ENCODE measurements around the gene POLL. TPM values are rescaled to one million over a fixed set of nuclear protein-coding genes. Genes with fewer than 3 reads are reported as not detected.

POLL gene
- total RNA-seq (2012; rRNA removed) (6.1 and 6.3 TPM in 2 replicates), polyA plus RNA-seq (2012; rRNA removed) (23.7 TPM in 2 replicates), Bru-seq, nascent RNA (percentile 72 among the genes with signal in this experiment), BruChase-seq, experiment 1, labeled RNA remaining after a 6-hour chase (percentile 81 among the genes with signal in this experiment), BruChase-seq, experiment 2, labeled RNA remaining after a 2-hour chase (percentile 80 among the genes with signal in this experiment)
- polyA plus RNA-seq (2012; cell fraction: cytosol; rRNA removed): 15.7 and 21.1 TPM in 2 replicates
- 57.9 and 115 TPM in 2 replicates for polyA plus RNA-seq (2012; cell fraction: nucleus; rRNA removed; ENCODE audit: low replicate concordance)
- long read RNA-seq, partial matches to known transcripts: 2 of 19 reads
- long read RNA-seq, other reads (novel, unspliced or antisense): 15 of 19 reads

DNA sequence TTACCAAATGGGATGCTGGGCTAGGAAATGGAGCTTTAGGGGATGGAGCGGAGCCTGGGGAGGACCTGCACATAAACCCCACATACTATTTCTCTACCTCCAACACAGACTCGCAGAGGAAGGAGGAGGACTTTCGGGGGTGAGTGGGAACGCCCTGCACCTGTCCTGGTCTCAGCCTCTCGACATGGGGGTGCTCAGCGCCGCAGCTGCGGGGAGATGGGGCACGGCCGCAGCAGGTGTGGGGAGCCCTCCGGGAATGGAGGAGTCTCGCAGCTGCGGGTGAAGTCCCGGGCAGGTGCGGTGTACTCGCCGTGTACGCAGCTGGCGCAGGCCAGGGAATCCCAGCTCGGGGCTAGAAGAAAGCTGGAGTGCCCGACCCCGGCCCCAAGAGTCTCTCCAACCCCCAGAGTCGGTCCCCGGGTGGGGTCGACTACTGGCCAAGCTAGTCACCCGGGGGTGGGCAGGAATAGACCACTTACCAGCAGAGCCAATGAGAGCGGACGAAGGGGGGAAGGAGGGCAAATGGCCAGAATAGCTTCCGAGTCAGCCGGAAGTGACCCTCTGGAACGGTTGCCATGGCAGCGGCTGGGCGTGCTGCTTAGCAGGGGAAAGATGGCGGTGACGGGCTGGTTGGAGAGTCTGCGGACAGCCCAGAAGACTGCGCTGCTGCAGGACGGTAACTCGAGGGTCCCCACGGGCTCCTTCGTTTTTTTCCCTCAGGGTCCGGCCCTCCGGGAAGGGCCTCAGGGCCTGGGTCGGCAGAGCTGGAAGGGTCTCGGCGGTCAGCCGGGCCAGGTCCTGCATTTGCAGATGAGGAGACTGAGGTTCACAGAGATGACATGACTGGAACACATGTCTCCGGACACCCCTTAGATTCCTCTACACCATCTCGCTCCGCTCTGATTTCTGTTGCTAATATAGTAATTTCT lies at the start of gene POLL, which contains the start of gene DPCD:
POLL (minus strand) TSS at position 533 of the 929 bp plus-strand sequence. CDS start 897 bp downstream, outside the sequence.
DPCD (plus strand) TSS at position 597 of the 929 bp plus-strand sequence; CDS start at position 613, 16 bp downstream.
- 0% methylated on average over 20 of the region's 50 CpGs; no CpG with 5 or more reads in 1 of the 2 experiments for WGBS, 2 experiments (ENCODE audit: extremely low coverage in 2 of 2, insufficient read length in 1 of 2)
- Histone ChIP-seq H4K8ac (ENCODE audit: low read depth in 2 of 2, low read length in 2 of 2) (peak within 1 kb of the TSS; percentile 89 to 93), H2BK15ac (ENCODE audit: low read depth, low read length) (no peak within 1 kb of the TSS), H3K27me3 (ENCODE audit: control insufficient read depth, insufficient read depth, low read length) (no peaks in the 10 kb centered on the region), H2AK5ac (ENCODE audit: low read depth, low read length) (peak within 1 kb of the TSS; percentile 57), H3K4me2 (ENCODE audit: low read depth, low read length) (peak within 1 kb of the TSS; percentile 95), H3K18ac (ENCODE audit: low read depth, low read length) (no peak within 1 kb of the TSS), H3K79me1 (ENCODE audit: low read depth in 1 of 2, low read length in 2 of 2) (peaks cover 24 to 41% of the 10 kb centered on the region in 2 experiments), H2BK5ac (ENCODE audit: low read depth, low read length, poor library complexity, severe bottlenecking) (peak within 1 kb of the TSS; percentile 2), H2AK9ac (replicated peaks; ENCODE audit: low read depth, low read length, poor library complexity) (peak within 1 kb of the TSS; percentile 97), H3K4me3 (ENCODE audit: insufficient read depth, low read depth, low read length) (peak within 1 kb of the TSS; percentile 81), H3K9ac (ENCODE audit: low read depth, low read length) (peak within 1 kb of the TSS; percentile 68), H3K27ac (ENCODE audit: insufficient read depth, low read length) (peak within 1 kb of the TSS; percentile 45), H4K5ac (ENCODE audit: low read depth, low read length) (peak within 1 kb of the TSS; percentile 36), H3K4ac (ENCODE audit: low read depth, low read length) (peak within 1 kb of the TSS; percentile 73), H3K14ac (replicated peaks; ENCODE audit: low read depth, low read length) (peak within 1 kb of the TSS; percentile 75), H4K91ac (ENCODE audit: insufficient read depth, low read depth, low read length) (peak within 1 kb of the TSS; percentile 43), H2AFZ (replicated peaks; ENCODE audit: low read length, poor library complexity) (peak within 1 kb of the TSS; percentile 95), H3K9me3 (ENCODE audit: control insufficient read depth, insufficient read depth, low read length) (no peaks in the 10 kb centered on the region), H3K9me1 (ENCODE audit: insufficient read depth, low read length) (peaks cover 11% of the 10 kb centered on the region), H4K20me1 (ENCODE audit: insufficient read depth, low read length) (no peaks in the 10 kb centered on the region), H2BK120ac (ENCODE audit: low read depth, low read length) (no peak within 1 kb of the TSS), H3K4me1 (ENCODE audit: control insufficient read depth, insufficient read depth, low read length) (peaks cover 6% of the 10 kb centered on the region), H2BK20ac (ENCODE audit: low read depth, low read length) (no peak within 1 kb of the TSS), H3K23ac (ENCODE audit: low read depth, low read length) (peak within 1 kb of the TSS; percentile 83), H3K36me3 (ENCODE audit: control insufficient read depth, insufficient read depth, low read length) (peaks cover 15% of the 10 kb centered on the region; the same call in 1 of the 2 replicates), H3K56ac (ENCODE audit: extremely low read depth, insufficient read depth, low read length) (peak within 1 kb of the TSS; percentile 50)
- POLR2A ChIA-PET (ENCODE audit: unreplicated experiment): interaction anchor here (0.5 kb wide), 1 partner anchor 229 kb away, joined by 8 read pairs; no protein-coding TSS in a partner anchor
- intact Hi-C loops (cut with micrococcal nuclease): no loop called here
- peak; percentile 93 for DNase-seq
- no peak for TF ChIP-seq NFE2L2 (IDR thresholded peaks at IDR 0.05; ENCODE audit: low read depth, low read length)
- no peak for TF ChIP-seq BHLHE40 (IDR thresholded peaks at IDR 0.05; ENCODE audit: low read depth, low read length)
- TF ChIP-seq CEBPB (IDR thresholded peaks at IDR 0.05; ENCODE audit: low read depth, low read length): no peak
- no peak for TF ChIP-seq RCOR1 (IDR thresholded peaks at IDR 0.05; ENCODE audit: insufficient replicate concordance, low read length)
- peak; percentile 65; the same call in 1 of the 2 replicates for TF ChIP-seq MXI1 (IDR thresholded peaks at IDR 0.05; ENCODE audit: borderline replicate concordance, low read depth, low read length)
- peak; percentile 65; the same call in 1 of the 2 replicates for TF ChIP-seq MAZ (IDR thresholded peaks at IDR 0.05; ENCODE audit: borderline replicate concordance, low read depth, low read length)
- in situ Hi-C loops (cut with MboI; ENCODE audit: low sequenced_read_pairs): no loop called here
- BruUV-seq (replicated peaks): TSS peak; percentile 22
- dilution Hi-C loops (cut with HindIII; ENCODE audit: low sequenced_read_pairs, unreplicated experiment): no loop called here
- ATAC-seq (ENCODE audit: low read depth): peak; percentile 95
- CTCF ChIA-PET: interaction anchor here (0.6 to 1.2 kb wide), 3 partner anchors 9 to 16 kb away, joined by 3 to 7 read pairs (median 4); no protein-coding TSS in a partner anchor

All from IMR-90 (cell line).